GM18520 (cell line): Measurements from ENCODE around the gene NOTUM.
"Not testable (repeated sequence)": the region's sequence is repeated elsewhere in the genome, so short reads cannot be mapped to it uniquely, and the experiment has no call there.

ENCODE experiments used
- ATAC-seq: cut with Tn5 transposase; IDR thresholded peaks from one replicate; pipeline ENCODE4 v1.9.1; 2021; ENCODE audit not compliant: unreplicated experiment

NOTUM gene

GRCh38 chr17:81996757-81997441, 35.9 kb upstream of the NOTUM start:
- ATAC-seq = no peak

- no peak for ATAC-seq
Measured at GRCh38 chr17:81996232-81996756, 35.3 kb upstream of the NOTUM start.

- no peak for ATAC-seq
Measured at GRCh38 chr17:81995463-81996231, 34.7 kb upstream of the NOTUM start.

GRCh38 chr17:81994593-81995462, 33.8 kb upstream of the NOTUM start:
- ATAC-seq = no peak

- no peak for ATAC-seq
Measured at GRCh38 chr17:81993729-81994592, 33.0 kb upstream of the NOTUM start.

- ATAC-seq = no peak
Measured at GRCh38 chr17:81992306-81993102, 31.5 kb upstream of the NOTUM start.

GRCh38 chr17:81991684-81992305, 30.8 kb upstream of the NOTUM start:
- no peak for ATAC-seq

- no peak for ATAC-seq
Measured at GRCh38 chr17:81990836-81991683, 30.1 kb upstream of the NOTUM start.

- ATAC-seq = no peak
Measured at GRCh38 chr17:81987161-81987770, 26.3 kb upstream of the NOTUM start.

GRCh38 chr17:81986606-81987005, 25.6 kb upstream of the NOTUM start:
- ATAC-seq = no peak

- ATAC-seq = no peak
Measured at GRCh38 chr17:81984773-81985410, 23.9 kb upstream of the NOTUM start.

- no peak for ATAC-seq
Measured at GRCh38 chr17:81983639-81984373, 22.8 kb upstream of the NOTUM start.

- no peak for ATAC-seq
Measured at GRCh38 chr17:81983011-81983638, 22.1 kb upstream of the NOTUM start.

- ATAC-seq = not testable (repeated sequence)
Measured at GRCh38 chr17:81981511-81981910, 20.5 kb upstream of the NOTUM start.

- no peak for ATAC-seq
Measured at GRCh38 chr17:81980707-81981343, 19.8 kb upstream of the NOTUM start.

- no peak for ATAC-seq
Measured at GRCh38 chr17:81980122-81980521, 19.1 kb upstream of the NOTUM start.
